Inferior parietal cortex (tissue), 1 donor: ENCODE results near the gene CYB5R4.
"Not testable (repeated sequence)": the region's sequence is repeated elsewhere in the genome, so short reads cannot be mapped to it uniquely, and the experiment has no call there.

Experiments used
- DNase-seq: peaks from one replicate; pipeline ENCODE4 v3.0.0-alpha.2; 2016; ENCODE audit errors: extremely low spot score

CYB5R4 gene

DNA sequence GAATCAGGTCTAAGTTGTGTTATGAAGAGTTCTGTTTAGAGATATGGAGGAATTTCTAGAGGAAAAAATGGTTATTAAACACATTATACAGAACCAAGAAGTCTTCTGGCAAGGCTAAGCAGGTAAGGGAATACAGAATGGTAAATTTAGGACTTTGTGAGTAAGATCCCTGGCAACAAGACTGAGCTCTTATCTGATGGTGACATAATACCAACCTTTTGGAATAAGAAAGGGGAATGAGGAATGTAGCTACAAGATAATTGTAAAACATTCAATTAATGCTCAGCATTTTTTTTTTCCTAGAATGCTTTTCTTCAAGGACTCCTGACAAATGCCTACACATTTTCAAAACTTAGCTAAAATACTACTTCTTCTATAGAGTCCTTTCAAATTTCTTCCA, 51.8 kb downstream of the CYB5R4 start:
- DNase-seq, result no peak

DNA sequence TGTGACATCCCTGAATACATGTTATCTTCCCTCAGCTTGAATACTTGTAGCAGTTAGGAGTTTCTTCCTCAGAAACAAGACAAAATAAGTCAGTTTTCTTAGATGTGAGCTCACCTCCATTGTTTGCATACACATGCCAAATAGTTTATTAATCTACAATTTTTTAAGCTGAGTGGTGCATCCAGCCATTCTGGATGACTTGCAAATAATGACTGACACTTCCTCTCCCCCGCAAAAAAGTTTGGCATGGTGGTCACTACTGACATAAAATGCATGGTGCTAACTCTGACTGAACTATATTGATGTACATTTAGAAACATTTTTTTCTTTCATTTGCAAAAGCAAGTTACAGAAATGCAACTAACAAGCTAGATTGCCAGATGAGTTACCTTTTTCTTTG, 55.5 kb downstream of the CYB5R4 start:
- no peak for DNase-seq

DNA sequence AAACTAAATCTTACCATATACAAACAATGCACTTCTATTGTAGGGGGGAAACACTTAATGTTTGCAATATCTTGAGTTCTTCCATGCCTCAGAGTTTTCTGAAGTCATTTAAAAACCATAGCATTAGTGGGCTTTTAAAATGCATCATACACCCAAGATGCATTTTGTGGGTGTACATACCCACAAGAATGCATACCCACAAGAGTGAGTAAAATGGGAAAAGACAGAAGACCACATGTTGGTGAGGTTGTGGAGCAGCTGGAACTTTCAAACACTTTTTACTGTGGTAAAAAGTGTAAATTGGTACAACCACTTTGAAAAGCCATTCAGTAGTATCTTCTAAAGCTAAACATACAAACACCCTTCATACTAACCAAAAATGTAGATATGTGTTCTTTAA, 57.5 kb downstream of the CYB5R4 start:
- no peak for DNase-seq

DNA sequence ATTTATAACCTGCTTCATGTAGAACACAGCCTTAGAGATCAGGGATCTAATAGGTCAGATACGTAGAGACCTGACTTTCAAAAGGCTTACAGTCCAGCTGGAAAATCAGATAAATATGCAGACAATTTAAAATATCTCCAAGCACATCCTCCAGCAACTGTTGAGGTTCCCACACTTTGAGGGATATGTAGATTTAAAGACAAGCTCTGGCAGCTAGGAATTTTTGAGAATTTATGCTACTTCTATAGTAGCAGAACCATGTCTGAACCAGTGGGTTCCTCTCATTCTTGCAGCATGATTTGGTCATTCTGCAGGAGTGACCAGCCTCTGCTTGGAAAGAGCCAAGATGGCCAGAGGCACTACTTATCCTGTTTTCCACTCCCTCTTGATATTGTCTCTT, 60.5 kb downstream of the CYB5R4 start:
- no peak for DNase-seq

DNA sequence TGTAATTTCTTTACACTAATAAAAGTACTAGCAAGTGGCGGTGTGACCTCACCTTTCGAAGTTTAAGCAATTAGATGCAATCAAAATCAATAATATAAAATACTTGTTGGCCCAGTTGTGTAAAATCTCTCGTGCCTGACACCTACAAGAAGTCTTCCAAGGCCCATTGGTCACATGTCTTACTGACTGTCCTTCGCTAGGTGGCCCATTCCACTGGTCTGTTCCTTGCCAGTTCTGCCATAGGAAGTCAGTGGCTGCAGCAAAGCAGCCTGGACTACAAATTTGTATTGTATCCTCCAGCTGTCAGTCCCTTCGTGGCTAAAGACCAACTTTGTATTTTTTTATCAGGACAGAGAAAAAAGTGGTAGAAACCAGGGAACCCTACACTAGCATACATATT, 61.8 kb downstream of the CYB5R4 start:
- no peak for DNase-seq

DNA sequence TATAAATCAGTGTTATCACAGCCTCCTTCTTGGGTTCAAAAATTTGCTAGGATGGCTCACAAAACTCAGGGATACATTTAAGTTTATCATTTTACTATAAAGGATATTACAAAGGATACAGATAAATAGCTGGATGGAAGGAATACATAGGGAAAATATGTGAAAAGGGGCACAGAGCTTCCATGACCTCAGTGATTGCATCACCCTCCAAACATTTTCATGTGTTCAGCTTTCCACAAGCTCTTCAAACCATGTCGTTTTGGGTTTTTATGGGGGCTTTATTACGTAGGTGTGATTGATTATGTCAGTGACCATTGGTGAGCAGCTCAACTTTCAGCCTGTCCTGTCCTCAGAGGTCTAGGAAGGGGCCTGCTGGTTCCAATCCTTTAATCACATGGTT, 68.0 kb downstream of the CYB5R4 start:
- DNase-seq, result no peak

DNA sequence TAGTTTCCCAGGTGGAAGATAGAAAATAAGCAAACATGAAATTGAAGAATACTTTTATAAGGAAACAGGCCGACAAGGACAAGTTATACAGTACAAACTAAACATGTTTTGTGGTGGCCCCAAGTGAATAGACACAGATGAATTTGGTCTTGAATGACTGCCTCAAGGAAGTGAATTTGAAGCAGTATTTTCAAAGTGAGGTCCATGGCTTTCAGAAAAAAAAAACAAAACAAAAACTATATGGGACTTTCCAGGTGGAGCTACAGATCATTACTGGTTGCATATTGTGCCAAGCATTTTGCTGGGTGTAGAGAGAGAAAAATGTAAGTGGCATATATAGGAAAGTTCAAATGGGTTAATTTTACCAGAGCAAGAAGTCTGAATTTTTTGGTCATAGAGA, 68.8 kb downstream of the CYB5R4 start:
- no peak for DNase-seq

DNA sequence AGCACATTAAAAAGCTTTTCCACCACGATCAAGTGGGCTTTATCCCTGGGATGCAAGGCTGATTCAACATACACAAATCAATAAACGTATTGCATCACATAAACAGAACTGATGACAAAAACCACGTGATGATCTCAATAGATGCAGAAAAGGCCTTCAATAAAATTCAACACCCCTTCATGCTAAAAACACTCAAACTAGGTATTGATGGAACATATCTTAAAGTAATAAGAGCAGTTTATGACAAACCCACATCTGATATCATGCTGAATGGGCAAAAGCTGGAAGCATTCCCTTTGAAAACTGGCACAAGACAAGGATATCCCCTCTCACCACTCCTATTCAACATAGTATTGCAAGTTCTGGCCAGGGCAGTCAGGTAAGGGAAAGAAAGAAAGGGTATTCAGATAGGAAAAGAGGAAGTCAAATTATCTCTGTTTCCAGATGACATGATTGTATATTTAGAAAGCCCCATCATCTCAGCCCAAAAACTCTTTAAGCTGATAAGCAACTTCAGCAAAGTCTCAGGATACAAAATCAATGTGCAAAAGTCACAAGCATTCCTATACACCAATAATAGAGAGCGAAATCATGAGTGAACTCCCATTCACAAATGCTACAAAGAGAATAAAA, 86.8 kb downstream of the CYB5R4 start:
- not testable (repeated sequence) for DNase-seq

DNA sequence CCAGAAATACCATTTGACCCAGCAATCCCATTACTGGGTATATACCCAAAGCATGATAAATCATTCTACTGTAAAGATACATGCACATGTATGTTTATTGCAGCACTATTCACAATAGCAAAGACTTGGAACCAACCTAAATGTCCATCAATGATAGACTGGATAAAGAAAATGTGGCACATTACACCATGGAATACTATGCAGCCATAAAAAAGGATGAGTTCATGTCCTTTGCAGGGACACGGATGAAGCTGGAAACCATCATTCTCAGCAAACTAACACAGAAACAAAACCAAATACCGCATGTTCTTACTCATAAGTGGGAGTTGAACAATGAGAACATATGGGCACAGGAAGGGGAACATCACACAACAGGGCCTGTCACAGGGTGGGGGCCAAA, 88.5 kb downstream of the CYB5R4 start:
- not testable (repeated sequence) for DNase-seq

DNA sequence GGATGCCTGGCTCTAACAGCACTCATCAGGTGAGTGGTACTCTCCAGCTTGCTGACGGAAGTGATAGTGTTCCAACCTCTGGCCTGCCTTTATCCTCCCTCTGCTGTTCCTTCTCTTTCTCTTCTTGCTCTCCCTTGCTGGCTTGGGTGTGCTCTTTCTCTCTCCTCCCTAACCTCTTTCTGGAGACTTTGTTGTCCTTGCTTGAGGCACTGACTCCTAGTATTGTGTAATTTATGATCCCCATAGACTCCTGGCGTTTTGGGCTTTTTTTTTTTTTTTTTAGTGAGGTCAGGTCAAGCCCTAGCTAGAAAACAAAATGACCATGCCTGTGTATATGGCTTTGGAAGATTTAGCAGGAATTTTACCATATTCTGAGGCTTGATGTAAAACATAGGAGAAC, 89.4 kb downstream of the CYB5R4 start:
- DNase-seq, result no peak

DNA sequence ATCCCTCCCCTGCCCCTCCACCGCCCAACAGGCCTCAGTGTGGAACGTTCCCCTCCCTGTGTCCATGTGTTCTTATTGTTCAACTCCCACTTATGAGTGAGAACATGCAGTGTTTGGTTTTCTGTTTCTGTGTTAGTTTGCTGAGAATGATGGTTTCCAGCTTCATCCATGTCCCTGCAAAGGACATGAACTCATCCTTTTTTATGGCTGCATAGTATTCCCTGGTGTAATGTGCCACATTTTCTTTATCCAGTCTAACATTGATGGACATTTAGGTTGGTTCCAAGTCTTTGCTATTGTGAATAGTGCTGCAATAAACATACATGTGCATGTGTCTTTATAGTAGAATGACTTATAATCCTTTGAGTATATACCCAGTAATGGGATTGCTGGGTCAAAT, 91.9 kb downstream of the CYB5R4 start:
- DNase-seq, result not testable (repeated sequence)

DNA sequence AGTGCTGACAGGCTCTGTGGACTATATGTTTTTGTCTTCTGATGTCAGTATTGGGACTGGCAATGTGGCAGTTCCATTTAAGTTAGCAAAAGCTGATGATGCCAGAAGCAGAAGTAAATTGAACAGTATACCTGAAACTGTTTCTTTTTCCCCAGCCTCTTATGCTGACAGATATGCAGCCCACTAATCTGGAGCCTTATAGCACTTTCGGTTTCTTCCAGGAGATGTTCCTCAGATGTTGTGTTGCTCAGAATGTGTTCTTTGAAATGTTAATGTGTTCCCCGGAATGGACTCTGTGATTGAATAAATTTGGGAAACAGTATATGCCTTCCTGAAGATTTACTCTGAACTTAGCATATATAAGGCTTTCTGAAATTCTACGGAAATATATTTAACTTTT, 93.3 kb downstream of the CYB5R4 start:
- no peak for DNase-seq

DNA sequence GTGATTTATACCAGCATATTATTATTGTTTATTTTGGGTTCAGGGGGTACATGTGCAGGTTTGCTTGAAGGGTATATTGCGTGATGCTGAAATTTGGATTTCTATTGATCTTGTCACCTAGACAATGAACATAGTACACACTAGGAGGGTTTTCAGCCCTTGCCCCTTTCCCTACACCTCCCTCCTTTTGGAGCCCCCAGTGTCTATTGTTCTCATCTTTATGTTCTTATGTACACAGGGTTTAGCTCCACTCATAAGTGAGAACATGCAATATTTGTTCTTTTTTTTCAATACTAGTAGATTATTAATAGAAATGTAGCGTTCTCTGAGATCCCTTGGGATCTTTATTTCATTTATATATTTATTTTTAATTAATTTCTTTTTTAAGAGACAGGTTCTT, 94.9 kb downstream of the CYB5R4 start:
- DNase-seq, result no peak

DNA sequence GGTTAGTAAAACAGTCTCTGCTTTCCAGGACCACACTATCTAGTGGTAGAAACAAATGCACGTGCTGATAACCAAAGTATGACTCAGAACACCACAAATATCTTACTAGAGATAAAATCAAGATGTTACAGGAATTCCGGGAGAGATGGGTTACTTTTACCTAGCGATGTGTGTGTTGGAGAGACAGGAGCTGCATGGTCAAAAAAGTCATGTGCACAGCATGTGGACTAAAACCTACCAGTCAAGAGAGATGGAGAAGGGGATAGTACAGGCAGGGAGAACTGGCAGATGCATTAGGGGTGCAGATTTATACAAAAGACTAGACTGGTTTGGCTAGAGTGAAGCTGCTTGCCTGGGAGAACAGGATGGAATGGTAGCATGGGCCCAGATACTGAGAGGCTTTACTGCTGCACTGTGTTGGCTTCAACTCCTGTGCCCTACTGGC, 98.8 kb downstream of the CYB5R4 start:
- DNase-seq, result no peak

DNA sequence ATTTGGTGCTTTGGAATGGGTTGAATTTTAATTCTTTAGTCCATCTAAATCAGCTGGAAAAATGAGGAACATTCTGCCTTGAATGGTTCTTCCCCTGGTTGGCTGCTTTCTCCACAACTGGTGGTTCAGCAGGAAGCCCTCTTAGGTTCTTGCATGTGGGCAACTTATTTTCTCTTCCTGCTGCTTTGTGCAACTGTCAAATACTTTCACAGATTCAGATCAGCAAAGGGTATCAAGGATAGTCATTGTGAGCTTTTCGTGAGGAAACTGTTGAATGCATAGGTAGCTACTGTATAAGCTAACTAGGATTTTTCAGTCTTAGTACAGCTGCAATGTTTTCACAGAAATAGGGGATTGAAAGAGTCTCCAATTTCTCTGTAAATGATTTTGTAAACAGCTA, 101.2 kb downstream of the CYB5R4 start:
- no peak for DNase-seq

DNA sequence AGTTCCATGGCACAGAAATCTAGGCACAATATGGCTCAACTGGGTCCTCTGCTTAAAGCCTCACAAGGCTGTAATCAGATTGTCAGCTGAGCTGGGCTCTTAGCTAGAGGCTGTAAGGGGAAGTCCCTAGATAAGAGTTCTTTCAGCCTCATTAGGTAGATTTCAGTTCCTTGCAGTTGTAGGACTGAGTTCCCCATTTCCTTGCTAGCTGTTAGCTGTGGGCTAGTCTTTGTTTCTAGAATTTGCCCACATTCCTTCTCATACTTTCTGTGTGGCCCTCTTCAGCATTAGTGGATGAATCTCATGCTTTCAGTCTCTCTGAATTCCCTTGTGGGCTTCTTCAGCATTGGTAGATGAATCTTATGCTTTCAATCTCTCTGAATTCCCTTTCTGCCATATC, 103.1 kb downstream of the CYB5R4 start:
- no peak for DNase-seq

DNA sequence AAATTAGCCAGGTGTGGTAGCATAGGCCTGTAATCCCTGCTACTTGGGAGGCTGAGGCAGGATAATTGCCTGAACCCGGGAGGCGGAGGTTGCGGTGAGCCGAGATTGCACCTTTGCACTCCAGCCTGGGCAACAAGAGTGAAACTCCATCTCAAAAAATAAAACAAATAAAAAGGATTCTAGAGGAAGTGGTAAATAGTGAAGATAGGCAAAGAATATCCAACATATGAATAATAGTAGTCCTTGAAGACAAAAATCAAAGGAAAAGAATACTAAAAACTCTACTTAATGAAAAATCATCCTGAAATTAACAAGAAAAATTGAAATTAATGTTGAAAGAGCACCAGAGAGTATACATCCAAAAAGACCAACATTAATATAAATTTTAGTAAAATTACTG, 107.0 kb downstream of the CYB5R4 start:
- DNase-seq, result no peak

DNA sequence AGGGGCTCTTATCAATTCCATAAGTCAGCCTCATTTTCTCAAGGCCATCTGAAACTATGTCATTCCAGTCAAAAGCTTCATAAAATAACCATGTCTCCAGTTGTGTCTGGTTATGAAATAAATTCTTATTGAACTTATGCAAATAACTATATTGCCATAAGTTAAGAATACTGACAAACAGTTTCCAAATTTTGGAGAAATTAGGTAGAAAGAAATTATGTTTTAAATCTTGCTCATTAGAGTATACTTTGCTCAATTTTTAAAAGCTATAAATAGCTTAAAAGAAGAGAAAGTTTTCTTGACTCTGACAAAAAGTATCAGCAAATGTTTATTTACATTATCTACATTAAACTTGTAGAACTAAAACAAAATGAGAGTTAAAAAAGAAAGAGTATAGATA, 111.1 kb downstream of the CYB5R4 start:
- no peak for DNase-seq

DNA sequence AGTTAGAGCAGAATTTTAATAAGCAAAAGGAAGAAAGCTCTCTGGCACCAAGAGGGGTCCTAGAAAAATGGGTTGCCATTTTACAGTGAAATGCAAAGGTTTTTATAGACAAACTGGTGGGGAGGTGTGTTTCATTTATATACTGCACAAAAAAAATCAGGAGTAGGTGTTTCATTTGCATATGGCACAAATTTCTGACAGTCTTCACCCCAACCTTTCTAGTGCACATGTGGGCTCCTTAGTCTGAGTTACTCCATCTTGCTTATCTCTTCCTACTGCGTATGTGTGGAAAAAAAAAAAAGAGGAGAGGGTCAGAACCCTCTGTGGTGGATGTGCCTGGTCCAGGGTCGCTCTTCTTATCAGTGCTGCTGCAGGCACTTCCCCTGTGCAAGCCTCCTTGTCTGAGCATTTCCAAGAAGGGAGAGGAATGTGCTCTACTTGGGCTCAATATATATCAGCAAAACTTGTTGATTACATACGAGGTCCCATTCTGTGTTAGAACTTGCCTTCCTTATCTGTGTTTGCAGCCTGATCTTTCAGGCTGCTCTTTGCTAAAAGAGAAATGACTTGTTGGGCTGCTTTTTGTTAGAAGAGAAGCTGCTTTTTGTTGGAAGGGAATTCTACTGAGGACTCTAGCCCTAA, 115.0 kb downstream of the CYB5R4 start:
- peak; percentile 35 for DNase-seq

DNA sequence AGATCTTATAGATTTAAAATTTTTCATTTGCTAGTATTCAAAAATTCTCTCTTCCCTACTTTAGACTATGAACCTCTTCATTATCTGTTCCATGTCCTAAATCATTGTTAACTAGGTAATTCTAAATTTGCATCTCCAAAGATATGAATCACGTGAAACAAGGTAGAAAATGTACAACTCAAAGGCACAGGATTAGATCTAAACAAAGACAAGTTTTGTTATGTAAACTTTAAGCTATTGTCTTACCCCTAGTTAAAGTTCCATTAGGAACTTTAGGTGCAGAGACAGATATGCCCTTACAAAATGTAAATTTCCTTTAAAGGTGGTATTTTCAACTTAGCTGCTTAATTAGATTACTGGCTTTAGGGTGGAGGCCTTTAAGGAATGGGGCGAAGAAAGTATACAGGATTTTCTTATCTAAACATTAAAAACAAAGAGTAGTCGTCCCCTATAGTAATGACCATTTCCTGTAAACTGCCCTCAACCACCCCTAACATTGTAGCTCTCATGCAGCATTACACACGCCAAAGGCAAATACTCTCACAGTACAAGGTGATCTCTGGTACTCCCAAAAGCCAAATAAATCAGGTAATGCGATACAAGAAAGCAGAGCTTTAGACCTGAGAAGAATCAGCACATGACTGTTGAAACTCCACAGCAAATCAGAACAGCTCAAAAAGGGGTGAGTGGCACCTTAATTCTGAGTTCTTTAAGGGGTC, 116.7 kb downstream of the CYB5R4 start:
- DNase-seq, result no peak

DNA sequence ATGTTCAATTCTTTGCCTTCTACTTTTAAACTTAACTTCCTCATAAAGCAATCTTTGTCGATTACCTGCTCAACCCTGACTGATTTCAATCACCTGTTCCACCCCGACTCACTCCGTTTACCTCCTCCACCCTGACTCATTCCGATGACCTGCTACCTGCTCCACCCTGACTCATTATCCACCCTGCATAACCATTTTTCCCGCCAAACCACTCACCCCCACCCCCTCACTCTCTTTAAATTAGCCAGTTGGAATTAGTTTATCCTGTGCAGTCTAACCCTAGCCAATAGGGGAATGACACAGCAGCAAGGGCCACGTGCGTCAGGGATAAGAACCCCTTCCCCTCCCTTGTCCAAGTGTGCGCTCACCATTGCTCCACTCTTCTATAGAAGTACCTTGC, 117.4 kb downstream of the CYB5R4 start:
- no peak for DNase-seq

DNA sequence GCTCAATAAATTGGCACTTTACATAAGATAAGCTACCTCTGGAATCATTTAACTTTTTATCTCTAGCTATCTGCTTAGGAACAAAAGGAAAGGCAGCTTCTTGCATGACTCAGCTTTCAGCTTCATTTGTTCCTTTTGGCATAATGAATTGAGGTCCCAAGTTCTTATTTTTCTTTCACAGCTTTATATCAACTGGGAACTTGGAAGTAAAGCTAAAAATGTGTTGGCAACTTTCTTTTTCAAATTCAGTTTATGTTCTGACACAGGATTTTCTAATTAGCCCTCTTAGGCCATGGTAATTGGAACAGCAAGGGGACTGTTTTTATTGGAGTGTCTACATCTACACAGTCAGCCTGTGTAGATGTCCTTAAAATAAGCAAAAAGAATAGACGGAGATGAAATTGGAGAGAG, 118.8 kb downstream of the CYB5R4 start:
- DNase-seq, result no peak

DNA sequence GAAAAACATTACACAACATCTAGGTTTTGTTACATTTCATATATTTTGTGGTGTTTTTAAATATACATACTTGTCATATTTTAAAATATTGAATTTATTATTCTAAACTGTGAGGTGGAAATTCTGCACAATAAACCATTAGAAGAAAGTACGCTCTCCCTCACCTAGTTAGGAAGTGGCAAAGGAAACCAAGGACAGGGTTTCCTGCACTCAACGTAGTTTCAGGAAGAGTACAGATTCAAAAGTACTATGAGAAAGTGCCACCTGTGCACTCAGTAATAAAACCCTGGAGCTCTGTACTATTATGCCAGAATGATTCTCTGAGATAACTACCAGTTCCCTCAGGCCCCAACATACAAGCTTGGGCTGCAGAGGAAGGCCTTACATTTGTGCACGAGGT, 119.5 kb downstream of the CYB5R4 start:
- no peak for DNase-seq
